GM19025 (cell line): ENCODE measurements around the gene ZNF280D.

Source experiments
- ATAC-seq: cut with Tn5 transposase; IDR thresholded peaks from one replicate; pipeline ENCODE4 v1.9.1; 2021; ENCODE audit warnings: mild to moderate bottlenecking, low read depth, moderate library complexity; ENCODE audit not compliant: unreplicated experiment

Gene ZNF280D

DNA sequence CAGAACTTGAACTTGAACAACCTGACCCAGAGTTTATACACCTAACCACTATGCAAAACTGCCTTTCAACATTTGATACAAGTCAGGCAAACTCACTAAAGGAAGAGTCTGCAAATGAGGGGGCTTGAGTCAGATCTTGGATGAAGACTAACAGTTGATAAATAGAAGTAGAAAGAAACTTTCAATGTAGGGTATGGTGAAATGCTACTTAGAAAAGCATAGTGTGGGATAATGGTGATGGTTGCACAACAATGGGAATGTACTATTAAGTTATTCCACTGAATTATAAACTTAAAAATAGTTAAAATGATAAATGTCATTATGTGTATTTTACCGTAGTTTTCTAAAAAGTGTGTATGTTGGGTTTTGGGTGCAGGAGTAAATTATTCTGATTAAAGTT, 19.7 kb upstream of the ZNF280D start:
- no peak for ATAC-seq

DNA sequence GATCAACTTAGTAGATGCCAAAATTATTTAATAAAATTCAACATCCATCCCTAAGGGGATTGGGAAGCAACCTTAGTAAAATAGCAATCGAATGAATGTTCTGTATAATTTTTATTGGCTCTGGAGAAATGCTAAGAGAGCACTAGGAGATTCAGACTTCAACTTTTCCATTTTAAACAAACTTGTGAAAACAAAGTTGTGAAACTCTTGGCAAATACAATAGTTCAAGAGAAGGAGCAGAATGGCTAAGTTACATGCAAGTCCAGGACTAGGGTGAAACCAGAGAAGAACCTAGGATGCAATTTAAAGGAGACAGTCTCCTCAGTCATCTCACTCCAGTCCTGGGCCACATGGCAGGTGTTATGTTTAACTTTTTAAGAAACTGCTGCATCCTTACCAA, 16.7 kb upstream of the ZNF280D start:
- no peak for ATAC-seq

DNA sequence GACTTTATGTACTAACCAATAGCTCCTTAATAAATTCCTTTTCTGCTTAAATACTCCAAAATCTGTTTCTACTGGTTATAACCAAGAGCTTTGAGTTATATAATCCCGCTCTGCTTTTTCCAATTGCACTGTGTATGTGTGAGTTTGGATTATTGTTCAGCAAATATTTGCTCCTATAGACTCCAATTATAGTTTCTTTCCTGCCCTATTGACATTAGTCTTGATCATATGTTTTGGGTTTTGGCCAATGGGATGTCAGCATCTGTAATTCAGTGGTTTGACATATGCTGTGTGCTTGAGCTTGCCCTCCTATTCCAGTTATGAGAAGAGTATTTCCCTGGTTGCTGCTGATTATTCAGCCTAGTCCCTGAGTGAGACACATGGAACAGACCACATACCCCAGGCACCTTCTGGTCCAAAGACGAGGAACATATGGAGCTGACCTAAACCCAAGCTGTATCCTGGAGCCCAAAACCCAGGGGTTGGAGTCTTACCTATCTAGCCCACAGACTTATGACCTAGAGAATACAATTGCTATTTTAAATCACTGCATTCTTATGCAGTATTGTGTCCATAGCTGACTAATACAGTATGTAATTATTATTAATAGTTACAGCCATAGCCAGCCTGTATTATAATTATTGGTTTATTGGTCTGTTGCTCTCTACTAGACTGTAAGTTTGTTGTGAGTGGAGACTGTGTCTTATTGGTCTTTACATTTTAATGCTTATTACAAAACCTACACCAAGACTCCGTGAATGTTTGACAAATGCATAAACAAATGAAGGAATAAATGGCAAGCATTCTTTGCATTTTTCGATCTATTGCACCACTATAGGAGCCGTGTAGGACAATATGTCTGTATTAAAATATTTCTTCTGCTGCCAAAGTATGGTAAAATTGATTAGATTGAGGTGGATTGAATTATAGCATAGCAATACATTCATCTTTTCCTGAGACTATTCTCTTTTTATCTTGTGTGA, 11.7 kb upstream of the ZNF280D start:
- no peak for ATAC-seq

DNA sequence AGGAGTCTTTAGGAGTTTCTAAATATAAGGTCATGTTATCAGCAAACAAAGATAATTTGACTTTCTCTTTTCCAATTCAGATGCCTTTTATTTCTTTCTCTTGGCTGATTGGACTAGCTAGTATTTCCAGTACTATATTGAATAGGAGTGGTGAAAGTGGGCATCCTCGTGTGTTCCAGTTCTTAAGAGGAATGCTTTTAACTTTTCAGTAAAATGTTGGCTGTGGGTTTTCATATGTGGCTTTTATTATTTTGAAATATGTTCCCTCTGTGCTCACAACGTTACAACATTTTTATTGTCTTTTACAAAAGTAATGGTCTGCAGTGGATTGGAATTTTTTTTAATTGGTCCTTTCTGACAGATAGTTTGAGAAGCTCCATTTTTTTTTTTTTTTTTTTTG, 8.2 kb upstream of the ZNF280D start:
- no peak for ATAC-seq

DNA sequence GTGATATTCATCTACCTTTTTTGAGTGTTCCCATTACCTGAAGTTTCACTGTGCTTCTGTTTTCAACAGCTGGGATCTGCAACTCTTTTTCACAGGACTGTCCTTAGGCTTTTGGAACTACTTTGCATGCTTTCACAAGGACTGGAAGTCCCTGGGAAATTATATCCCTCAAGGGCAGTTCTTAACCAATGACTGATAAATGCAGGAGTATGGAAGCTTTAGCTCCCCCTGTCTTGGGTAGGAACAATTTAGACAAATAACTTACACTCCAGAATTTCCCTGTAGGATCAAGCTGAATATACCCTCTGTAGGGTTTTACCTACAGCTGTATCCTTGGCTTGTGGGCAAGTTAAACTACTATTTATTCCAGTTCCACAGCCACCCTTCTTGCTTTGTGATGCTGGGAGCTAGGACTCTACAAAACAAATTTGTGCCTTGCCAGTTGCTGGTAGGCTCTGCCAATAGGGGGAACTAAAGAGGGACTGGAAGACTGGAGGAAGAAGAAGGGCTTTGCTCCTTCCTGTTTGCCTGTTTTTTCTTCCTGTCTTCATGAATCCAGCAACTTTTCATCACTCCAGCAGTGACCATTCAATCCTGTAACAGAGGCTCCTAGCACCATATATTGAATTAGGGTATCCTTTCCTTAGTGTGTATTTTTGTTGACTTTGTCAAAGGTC, 6.8 kb upstream of the ZNF280D start:
- ATAC-seq, result no peak

DNA sequence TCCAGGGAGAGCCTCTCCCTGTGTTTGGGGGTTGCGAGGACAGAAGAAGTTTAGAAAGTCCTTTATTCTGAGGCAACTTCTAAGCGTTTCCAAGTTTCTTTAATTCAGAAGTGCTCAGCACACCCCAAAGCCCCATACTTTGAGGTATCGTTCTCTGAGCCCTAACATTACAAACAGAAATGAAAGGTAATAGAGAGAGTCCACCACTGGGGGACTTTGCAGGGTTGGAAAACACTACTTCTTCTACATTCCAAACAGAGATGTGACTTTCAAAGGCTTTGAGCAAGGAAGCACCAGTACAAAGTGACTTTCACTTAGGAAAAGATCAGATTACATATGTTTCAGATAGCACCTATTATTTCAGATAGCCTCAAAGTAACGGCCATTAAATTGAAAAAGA, 6.2 kb upstream of the ZNF280D start:
- no peak for ATAC-seq

DNA sequence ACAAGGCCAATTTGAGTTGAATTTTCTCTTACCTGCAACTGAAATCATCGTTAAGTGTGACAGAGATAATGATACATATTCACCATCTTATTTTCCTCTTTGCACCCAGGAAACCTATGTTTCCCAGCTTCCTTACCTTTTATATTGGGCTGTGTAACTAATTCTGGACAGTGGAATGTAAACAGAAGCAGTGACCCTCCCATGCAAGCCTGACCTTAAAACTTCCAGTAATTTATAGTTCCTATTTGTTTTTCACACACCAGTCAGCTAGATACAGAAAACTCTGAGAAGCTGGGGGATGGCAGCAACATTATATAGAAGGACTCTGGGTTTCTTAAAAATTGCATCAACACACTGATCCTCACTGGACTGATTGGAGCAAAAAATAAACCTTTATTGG, 4.5 kb upstream of the ZNF280D start:
- no peak for ATAC-seq

DNA sequence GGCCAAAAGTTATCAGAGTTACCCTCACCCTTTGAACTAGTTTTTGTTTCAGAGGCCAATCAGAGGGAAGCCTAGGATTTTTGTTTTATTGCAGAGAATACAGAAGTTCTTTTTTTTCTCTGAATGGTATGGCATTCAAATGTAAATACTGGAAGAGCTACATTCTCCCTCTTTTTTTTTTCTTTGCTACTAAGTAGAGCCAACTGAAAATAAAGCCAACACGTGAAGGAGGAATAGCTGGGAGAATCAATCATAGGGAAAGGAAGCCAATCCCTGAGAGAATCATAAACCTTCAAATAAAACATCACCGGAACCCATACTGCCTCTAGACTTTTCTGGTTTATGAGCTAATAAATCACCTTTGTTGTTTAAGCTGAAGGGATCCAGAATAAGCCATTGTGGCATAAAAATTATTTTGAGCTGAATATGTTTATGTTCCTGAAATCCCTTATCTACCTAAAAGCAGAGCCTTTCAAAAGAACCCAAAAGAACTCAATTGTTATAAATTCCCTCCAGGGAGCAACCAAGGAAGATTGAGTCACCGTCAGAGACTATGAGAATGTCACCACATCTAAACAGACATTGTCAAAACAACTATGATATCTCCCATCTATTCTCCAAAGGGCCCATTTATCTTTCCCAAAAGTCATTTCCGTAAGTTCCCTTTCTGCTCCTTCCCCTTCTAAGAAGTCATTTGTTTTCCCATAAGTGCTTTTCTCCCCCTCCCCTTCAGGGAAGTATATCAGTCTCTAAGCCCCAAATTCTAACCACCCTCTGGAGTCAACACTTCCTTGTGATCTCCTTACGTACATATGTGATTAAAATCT, 3.8 kb upstream of the ZNF280D start:
- no peak for ATAC-seq

DNA sequence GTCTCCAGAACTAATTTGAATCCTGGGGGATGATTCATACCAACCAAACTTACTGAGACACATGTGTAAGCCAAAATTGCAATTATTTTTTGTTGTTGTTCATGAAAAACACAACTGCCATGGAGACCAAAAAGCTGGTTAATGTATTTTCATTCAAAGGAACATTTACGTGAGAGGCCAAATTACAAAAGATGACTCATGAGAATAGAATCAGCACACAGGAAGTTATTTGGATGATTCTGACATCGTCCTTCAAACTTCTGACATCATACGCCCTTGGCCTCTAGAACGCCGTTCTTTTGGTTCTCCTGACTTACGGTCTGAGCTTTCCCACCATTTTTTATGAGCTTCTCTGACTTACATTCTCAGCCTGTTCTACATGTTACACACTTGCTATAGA, 3.0 kb upstream of the ZNF280D start:
- no peak for ATAC-seq

DNA sequence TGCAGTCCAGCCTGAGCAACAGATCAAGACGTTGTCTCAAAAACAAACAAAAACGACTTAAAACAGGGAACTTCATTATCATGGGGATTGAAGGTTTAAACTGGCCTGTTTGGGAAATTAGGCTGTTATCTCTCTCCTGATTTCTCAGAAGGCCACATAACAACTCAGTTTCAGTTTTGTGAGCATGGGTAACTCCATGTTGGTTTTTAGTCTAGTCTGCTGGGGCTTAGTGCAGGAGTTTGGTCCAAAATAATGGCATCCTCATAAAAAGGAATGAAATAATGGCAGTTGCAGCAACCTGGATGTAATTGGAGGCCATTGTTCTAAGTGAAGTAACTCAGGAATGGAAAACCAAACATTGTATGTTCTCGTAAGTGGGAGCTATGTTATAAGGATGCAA, 2.3 kb upstream of the ZNF280D start:
- no peak for ATAC-seq

DNA sequence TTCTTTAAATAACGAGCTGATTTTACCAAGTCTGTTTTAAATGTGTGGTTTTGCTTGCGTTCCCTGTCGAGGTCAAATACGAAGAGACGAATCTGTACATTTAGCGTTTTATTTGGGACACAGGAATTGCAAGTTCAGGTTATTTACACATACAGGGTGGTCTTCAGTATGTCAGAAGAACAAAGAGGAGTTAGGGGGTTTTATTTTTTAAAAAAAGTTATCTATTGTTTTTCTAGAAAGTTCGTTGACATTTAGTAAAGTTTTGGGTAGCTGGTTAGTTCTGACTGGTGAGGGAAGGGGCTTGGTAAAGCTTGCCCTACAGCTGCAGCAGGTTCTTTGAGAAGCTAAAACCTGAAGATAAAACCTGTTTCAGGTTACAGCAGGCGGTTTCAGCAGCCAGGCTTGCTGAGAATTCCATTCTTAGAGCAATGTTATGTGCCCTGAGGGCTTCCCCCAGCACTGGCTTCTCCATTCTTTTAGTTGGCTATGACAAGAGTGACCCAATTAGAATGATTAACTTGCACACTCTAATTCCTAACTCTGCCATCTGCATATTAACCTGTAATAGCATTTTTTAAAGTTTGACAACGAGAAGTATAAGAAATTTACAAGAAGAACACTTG, 815 bp upstream of the ZNF280D start:
- ATAC-seq, result no peak

DNA sequence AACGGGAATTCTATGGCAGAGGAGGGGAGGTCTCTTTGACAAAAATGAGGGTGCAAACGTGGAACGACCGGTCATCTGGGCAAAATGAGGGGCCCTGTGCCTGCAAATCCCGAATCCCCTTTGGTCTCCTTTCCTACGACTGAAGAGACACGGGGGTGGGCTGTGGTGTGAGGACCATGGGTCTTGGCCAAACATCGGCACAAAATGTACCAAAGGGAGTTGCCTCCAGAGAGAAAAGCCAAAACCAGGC, 498 bp downstream of the ZNF280D start:
- ATAC-seq, result no peak

DNA sequence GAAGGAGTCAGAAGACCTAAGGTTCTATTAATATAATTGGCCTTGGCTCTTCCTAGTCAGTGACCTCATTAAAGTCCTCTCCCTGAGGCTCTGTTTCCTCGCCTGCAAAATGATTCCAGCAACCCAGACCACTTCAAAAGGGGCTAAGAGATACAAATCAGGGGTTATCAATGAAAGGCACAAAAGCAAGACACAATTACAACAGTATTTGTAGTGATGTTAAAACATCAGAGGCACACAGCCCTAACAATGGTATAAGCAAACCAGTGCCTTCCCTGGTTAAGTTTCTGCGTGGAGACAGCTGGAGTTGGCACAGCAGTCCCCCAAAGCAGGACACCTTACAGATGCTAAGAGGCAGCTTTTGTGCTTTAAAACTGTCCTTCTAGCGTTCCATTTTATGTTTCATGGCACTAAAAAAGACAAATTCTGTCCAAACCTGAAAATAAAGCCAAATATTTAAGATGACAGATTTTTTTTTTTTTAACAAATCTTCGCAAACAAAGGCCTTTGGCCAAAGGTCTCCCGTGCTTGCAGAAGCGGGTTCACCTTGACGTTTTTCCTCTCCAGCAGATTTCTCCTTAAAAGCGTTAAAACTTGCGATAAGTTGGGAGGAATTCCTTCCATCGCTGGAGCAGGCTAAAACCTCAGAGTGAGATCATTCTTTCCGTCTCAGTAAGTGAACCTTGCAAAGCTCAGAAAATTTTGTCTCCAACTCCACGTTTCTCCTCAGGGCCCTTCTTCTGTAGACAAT, 999 bp downstream of the ZNF280D start:
- ATAC-seq, result no peak

DNA sequence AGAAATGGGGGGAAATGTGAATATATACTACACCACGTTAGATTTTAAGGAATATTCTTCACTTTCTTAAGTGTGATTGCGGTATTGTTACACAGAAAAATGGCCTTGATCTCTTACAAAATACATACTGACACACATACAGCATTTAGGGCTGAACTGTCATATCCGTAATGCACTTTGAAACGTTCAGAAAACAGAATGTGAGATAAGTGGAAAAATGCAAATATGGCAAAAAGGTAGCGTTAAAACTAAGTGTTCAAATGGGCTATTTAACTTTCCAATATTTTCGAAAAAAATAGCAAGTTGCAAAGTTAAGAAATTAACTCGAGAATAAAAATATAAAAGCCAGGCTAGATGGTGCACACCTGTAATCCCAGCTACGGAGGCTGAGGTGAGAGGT, 1.8 kb downstream of the ZNF280D start:
- no peak for ATAC-seq

DNA sequence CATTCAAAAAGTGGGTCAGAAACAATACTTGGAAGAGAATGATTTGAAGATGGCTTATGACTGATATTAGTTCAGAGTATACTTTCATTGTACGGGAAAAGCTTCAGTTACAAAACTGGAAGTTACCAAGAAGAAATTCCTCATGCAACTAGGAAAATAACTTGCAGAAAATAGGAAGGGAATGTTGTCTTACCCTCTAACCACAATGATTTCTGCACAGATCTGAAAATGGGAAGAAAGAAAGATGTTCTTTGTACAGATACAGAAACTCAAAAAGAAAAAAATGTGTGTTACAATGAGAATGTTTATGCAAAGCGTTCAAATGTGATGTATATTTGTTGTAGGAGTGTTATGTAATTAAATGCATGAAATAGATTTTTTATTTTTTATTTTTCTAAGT, 3.7 kb downstream of the ZNF280D start:
- no peak for ATAC-seq

DNA sequence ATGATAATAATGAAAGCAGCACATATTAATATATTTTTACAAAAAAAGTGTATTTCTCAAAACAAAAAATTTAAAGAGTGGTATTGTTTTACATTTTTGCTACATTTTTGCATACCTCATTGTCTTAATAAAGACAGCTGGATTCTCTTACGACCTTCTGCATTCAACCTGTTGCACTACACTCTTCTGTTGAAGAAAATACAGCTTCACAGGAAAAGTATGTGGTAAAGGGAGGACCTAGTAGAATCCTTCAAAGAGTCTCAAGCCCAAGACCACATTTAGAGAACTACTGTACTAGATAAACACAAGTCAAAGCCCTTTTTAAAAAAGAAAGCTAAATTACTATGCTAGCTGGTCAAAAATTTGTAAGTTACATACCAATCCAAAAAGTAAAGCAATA, 7.9 kb downstream of the ZNF280D start:
- no peak for ATAC-seq

DNA sequence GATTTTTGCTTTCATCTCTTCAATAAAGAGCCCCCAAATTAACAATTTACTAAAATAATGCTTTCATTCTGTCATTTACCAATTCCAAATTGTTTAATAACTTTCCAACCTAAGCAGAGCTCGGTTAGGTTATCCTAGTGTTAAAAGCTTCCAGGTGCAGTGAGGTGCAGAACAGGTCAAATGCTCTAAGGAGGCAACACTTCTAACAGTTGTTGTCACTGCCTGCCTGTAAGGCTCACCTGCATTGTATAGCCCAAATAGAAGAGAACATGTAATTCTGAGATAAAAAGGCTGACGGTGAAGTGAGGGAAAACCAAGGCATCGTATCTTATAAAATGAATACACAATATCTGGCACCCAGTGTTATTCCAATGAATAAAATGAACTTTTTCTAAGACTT, 9.1 kb downstream of the ZNF280D start:
- ATAC-seq, result no peak

DNA sequence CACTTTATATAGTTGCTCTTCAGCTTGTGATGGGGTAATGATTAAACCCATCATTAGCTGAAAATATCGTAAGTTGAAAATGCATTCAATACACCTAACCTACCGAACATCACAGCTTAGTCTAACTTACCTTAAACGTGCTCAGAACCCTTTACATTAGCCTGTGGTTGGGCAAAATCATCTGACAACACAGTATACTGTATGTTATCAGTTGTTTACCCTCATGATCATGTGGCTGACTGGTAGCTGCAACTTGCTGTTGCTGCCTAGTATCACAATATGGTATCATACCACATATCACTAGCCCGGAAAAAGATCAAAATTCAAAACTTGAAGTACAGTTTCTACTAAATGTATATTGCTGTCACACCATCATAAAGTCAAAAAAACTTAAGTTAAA, 9.5 kb downstream of the ZNF280D start:
- no peak for ATAC-seq

DNA sequence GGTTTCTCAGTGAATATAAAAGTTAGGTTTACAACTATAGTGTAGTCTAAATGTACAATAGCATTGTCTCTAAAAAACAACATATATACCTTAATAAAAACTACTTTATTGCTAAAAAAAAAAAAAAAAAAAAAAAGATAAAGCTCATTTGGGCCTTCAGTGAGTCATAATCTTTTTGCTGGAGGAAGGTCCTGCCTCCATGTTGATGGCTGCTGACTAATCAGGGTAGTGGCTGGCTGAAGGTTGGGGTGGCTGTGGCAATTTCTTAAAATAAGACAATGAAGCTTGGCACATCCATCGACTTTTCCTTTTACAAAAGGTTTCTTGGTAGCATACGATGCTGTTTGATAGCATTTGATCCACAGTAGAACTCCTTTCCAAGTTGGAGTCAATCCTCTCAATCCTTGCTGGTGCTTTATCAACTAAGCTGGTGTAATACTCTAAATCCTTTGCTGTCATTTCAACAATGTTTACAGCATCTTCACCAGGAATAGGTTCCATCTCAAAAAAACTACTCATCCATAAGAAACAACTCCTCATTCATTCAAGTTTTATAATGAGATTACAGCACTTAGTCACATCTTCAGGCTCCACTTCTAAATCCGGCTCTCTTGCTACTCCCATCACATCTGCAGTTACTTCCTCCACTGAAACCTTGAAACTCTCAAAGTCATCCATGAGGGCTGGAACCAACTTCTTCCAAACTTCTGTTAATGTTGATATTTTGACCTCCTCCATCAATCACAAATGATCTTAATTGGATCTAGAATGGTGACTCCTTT, 13.3 kb downstream of the ZNF280D start:
- ATAC-seq, result no peak
